Activated T-cell treated with anti-CD3 and anti-CD28 coated beads for 4 hours (primary cell): ENCODE data around the gene CTNND2.

Experiments used
- DNase-seq: peaks from one replicate; pipeline ENCODE4 v3.0.0-alpha.2; 2020

The CTNND2 gene

GRCh38 chr5:11518676-11519075 is 385.6 kb downstream of the CTNND2 start:
- DNase-seq: no peak

GRCh38 chr5:11514705-11515432 is 389.4 kb downstream of the CTNND2 start:
- DNase-seq: no peak

DNA sequence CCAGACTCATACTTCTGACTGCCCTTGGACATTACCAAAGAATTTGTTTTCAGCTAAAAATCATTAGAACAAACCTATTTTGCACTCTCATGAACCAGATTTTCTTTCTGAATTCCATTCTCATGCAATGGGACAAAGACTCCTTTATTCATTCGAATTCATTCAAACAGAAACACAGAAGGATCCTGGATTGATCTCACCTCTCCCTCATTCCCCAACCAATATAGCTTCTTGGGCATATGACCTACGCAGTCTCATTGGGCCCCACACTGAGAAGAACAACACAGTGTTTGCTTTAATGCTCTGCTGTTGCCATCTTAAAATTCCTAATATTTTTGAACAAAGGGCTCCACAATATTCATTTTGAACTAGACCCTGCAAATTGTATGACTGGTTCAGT is 392.4 kb downstream of the CTNND2 start:
- no peak for DNase-seq

DNA sequence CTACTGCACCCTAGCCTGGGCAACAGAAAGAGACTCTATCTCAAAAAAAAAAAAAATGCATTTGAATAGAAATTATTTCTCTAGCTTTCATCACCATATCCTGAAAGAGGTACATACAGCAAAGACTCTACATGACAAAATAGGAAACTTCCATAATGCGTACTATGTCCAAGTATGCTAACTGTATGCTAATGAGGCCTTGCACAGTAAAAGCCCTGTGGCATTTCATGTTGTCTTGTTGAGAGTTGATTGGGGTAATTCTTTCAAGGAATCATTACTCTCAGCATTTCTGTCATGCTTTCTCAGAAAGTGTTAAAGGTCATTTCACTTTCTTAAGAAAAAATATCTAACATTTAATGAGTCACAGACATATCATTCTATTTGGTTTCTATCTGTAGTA is 393.4 kb downstream of the CTNND2 start:
- DNase-seq: no peak

DNA sequence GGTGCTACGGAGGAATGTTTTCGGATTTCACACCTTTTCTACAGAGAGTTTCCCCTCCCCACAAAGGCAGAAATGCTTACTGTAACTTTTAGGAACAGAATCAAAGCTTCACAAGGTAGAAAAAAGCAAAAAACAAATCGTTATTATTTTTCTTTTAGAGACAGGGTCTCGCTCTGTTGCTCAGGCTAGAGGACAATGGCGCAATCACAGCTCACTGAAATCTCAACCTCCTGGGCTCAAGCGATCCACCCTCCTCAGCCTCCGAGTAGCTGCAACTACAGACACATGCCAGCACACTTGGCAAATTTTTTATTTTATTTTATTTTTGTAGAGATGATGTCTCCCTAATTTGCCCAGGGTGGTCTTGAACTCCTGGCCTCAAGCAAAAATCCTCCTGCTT is 394.5 kb downstream of the CTNND2 start:
- DNase-seq: no peak

- no peak for DNase-seq
Measured at GRCh38 chr5:11507156-11507910, 396.9 kb downstream of the CTNND2 start.

DNA sequence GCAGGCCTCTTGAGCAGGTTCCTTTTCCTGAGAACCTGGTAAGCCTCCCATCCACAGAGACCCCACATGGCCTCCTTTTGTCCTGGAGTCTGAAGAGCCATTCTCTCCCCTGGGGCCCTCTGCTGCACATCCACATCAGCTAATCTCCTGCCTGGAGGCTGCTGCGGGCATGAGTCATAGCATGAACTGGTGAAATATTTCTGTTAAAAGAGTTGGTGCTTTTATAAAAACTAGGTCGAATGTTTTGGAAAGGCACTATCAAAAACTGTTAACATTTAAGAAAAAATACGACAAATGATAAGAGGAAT is 399.4 kb downstream of the CTNND2 start:
- DNase-seq: no peak

DNA sequence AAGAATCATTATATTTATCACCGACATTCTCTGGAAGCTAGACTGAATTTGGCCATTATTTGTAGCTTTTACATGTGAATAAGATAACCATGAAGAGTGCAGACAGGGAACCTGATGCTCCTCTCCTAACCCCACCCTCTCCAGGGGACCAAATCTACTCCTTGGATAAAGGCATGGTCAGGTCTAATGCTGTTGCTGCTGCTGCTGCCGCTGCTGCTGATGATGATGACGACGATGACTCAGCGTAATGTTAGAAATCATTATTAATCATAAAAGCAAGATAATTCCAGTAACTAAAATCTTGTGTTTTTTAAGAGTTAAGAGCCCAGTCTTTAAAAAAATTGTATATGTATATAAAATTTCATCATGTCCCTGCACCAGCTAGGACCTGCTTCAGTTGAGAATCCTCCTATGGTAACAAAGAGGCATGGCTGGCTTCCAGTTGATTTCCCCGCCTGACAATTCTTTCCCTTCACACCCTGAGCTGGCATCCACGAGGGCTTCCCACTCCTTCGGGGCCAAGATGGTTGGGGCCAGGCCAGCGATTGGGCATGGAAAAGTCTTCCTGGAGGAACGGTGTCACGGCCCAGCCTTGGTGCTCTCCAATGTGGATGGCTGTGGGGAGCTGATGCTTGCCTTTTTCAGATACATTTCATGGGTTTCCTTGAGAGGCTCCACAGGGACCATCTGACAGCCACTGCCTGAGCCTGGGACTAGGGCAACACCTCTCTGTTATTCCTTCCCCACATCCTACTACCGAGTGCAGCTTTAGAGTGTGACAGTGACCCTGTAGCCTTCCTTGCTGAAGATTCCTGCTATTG is 400.0 kb downstream of the CTNND2 start:
- DNase-seq: no peak

GRCh38 chr5:11502783-11503182 is 401.5 kb downstream of the CTNND2 start:
- no peak for DNase-seq

GRCh38 chr5:11497651-11498050 is 406.6 kb downstream of the CTNND2 start:
- no peak for DNase-seq

GRCh38 chr5:11496137-11496719 is 408.0 kb downstream of the CTNND2 start:
- DNase-seq: no peak

DNA sequence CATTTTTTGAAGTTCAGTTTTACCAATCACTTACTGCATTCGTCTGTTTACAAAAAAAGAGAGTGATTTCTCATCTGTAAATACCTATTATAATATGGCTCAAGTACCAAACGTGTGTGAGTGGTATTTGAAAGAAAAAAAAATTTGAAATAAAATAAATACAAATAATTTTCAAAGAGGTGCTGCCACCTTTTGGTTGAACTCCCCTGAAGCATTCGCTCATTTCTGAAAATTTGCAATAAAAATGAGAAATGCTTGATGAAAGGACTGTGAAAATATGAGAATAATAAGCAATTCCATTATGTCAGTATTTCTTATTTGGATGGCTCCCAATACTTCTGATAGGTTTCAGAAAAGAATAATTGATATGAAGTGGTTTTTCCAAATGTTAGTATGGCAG is 409.9 kb downstream of the CTNND2 start:
- DNase-seq: no peak

- DNase-seq: no peak
Measured at GRCh38 chr5:11491404-11492075, 412.7 kb downstream of the CTNND2 start.

DNA sequence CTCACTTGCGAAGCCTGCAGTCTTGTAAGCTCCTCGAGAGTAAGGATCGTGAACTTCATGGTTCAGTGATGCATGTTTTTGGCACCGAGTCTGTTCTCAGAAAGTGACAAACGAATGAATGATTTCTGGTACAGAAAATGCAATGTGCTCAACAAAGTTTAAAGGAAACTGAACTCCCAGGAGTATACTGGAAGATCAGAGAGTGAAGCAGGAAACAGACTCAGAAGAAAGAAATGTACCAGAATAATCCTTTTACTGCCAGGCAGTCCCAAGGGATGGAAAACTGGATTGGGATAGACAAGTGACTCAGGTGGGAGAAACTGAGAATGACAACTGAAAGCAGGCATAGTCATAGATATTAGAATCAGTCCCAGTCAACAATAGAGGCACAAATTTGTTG is 420.6 kb downstream of the CTNND2 start:
- DNase-seq: no peak

DNA sequence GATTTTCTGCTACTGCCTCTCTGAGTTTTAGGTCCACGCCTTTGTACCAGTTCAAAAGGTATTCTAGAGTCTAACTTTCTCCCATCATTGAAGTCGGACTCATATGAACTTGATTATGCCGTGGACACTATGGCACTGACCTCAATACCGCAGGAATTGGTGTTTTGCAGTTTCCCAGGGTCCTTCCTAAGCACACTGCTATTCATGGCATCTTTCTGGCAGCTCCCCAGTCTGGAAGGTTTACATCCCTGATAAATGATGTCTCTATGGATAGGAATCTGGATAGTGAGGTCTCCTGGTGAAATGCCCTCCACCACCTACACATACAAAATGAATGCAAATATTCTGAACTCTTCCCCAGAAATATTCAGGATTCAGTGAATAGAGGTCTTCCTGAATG is 422.2 kb downstream of the CTNND2 start:
- no peak for DNase-seq

DNA sequence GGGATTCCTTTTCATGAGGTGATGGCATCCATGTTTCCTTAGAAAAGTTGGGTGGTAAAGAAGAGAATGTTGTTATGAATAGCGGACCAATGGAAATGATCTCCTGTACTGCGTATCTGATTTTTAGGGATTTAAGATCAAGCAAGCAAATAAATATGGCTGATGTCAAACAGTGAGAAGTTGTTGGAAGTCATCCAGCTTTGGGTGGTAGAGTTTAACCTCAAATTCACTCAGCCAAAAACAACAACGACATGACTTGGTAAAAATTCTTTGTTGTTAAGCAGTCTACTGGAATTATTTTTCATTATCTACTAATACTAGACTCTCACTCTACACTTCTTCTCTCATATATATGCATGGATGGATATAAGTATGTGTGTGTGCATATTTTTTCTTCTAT is 426.5 kb downstream of the CTNND2 start:
- DNase-seq: no peak

- no peak for DNase-seq
Measured at GRCh38 chr5:11476866-11477265, 427.4 kb downstream of the CTNND2 start.

DNA sequence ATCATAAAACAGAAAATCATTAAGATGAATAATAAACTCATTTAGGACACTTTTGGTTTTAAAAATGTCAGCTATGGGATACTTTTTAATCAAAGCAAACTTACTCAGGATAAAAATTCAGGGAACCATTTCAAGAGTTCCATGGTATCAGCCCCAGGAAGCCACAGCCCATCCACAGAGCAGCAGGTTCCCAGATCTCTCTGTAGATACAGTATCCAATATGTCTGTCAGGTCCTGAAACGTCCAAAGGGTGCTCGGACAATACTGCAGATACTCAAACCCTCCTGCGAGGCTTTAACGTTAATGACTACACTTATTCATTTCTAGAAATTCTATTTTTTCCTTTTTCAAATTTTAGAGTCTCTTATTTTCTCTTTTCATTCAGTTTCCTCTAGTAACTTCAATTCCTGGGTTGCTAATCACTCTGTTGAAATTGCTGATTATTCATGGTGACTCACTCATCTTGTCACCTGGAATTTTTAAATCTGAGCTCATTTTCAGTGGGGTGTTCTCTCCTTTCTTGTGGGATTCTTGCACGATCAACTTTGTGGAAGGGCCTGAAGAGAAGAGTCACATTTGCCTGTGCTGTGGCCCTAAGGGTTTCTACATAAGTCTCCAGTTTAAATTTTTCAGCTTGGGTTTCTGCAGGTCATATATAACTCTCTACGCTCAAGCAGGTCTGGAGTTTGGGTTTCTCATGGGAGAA is 435.8 kb downstream of the CTNND2 start:
- DNase-seq: no peak

DNA sequence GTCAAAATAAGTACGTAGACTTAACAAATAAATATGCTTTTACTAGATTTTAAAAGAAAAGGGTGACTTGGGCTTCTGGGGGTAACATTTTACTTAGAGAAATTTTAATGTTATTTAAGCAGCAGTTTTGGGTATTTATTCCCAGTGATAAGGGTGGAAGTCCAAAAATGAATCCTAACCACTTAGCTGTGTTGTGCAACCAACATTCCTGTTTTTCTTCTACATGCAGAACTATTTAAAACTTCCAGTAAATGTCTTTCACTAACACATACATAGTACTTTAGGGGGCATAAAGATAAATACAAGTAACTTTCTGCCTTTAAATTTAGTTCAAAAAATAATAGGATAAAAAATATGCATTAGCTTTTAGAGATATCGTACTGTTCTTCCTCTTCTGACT is 436.7 kb downstream of the CTNND2 start:
- no peak for DNase-seq

DNA sequence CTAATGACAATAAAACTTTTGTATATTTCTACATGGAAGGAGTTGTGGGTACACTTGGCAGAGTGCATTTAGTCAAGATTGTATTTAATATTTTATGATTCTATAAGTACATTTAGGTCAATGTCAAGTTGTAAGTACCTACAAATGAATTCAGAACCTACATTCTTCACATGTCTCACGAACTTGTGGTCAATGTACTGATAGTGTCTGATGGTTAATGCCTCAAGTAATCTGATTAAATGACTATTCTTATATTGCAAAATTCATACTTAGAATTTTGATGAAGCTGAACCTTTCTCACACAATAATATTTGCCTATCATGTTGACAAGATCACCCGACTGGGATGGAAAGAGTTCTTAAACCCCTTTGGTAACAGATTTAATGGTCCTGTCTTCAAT is 444.5 kb downstream of the CTNND2 start:
- DNase-seq: no peak

- DNase-seq: no peak
Measured at GRCh38 chr5:11455505-11455904, 448.7 kb downstream of the CTNND2 start.

DNA sequence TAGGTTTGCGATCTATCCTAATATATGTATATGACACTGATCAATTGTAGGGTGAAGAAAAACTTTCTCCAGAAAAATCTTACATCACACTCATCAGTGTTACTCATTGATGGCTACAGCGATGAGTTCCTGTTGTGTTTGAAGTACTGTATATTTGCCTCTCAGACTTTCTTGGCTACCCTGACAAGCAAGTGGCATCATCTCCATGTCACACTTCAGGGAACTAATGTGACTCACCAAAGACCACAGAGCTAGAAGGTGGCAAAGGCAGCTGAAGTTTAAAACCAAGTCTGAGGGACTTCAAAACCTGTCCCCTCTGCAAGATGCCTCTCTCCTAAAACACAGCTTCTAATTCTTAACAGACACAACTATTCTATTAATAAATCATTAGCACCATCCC is 451.4 kb downstream of the CTNND2 start:
- DNase-seq: no peak
